Caco-2 (cell line): ENCODE measurements around the gene PML. TPM values are rescaled to one million over a fixed set of nuclear protein-coding genes. Genes with fewer than 3 reads are reported as not detected.

ENCODE experiments used
- BruUV-seq: library from RNA; stranded (reverse); fragments of 400-500 nt; replicated peaks from 2 replicates; lab custom pipeline; 2021; lab: Mats Ljungman, UMichigan
- CTCF ChIA-PET: fragments of 300-600 bp; sonication (Branson Sonifier 250); formaldehyde crosslinking; loops from one replicate; lab custom pipeline; 2022; ENCODE audit warnings: antibody characterized with exemption; lab: Charles Lee
- POLR2A ChIA-PET: fragments of 300-600 bp; sonication (Branson Sonifier 250); formaldehyde crosslinking; loops from one replicate; lab custom pipeline; 2022; ENCODE audit warnings: antibody characterized with exemption; lab: Charles Lee
- DNase-seq, 2 experiments: peaks; one replicate each; pipeline versions ENCODE4 v3.0.0 to v3.0.0-alpha.2; 2020 to 2022
- H3K27me3 ChIP-seq: replicated peaks from 2 replicates; pipeline ENCODE4 v1.6.0; 2011; ENCODE audit warnings: low read length; ENCODE audit not compliant: control insufficient read depth, insufficient read depth
- H3K36me3 ChIP-seq: 2 replicates; pipeline ENCODE4 v1.5.1; 2011; ENCODE audit warnings: low read length; ENCODE audit not compliant: control insufficient read depth, insufficient read depth
- H3K4me1 ChIP-seq: fragments of 250-450 bp; sonication (Bioruptor Pico); 2 replicates; pipeline ENCODE4 v1.5.1; 2020; ENCODE audit warnings: mild to moderate bottlenecking
- H3K4me3 ChIP-seq: 2 replicates; pipeline ENCODE4 v1.5.1; 2011; ENCODE audit warnings: low read depth, mild to moderate bottlenecking, control low read depth, low read length
- H3K9me3 ChIP-seq: fragments of 250-450 bp; sonication (Bioruptor Pico); 2 replicates; pipeline ENCODE4 v1.5.1; 2020; ENCODE audit warnings: mild to moderate bottlenecking, moderate library complexity
- H3K27ac Mint-ChIP-seq: one replicate; pipeline ENCODE4 v1.8.0; 2022; ENCODE audit warnings: mixed read lengths; ENCODE audit not compliant: unreplicated experiment
- H3K27me3 Mint-ChIP-seq: one replicate; pipeline ENCODE4 v1.8.0; 2022; ENCODE audit warnings: mixed read lengths; ENCODE audit not compliant: insufficient read depth, unreplicated experiment
- H3K36me3 Mint-ChIP-seq: one replicate; pipeline ENCODE4 v1.8.0; 2022; ENCODE audit warnings: mild to moderate bottlenecking, mixed read lengths; ENCODE audit not compliant: insufficient read depth, unreplicated experiment
- H3K4me1 Mint-ChIP-seq: one replicate; pipeline ENCODE4 v1.8.0; 2022; ENCODE audit warnings: low read depth, mixed read lengths; ENCODE audit not compliant: unreplicated experiment
- H3K4me3 Mint-ChIP-seq: one replicate; pipeline ENCODE4 v1.8.0; 2022; ENCODE audit warnings: mild to moderate bottlenecking, moderate library complexity, mixed read lengths; ENCODE audit not compliant: unreplicated experiment
- H3K9me3 Mint-ChIP-seq: one replicate; pipeline ENCODE4 v1.8.0; 2022; ENCODE audit warnings: mixed read lengths; ENCODE audit not compliant: unreplicated experiment
- intact Hi-C: fragments of 100-400 bp; cut with micrococcal nuclease; formaldehyde crosslinking; loops from one replicate; pipeline ENCODE4 v1.10.0; 2022; ENCODE audit not compliant: unreplicated experiment
- total RNA-seq: library from RNA; stranded (reverse); gene quantifications from 2 replicates; pipeline ENCODE4 v1.2.3, GENCODE V29; 2022
- TF ChIP-seq, protein P1 (sequence below), 2 experiments: fragments of 200-600 bp in 1 of 2; IDR thresholded peaks; 1 replicate in 1 of 2; 2 replicates in 1 of 2; pipeline versions ENCODE4 v1.5.1 to v1.8.0; 2011 to 2022; ENCODE audit warnings: antibody characterized with exemption in 1 of 2, control low read depth in 1 of 2, inconsistent platforms in 1 of 2, low read depth in 1 of 2, low read length in 1 of 2, mild to moderate bottlenecking in 1 of 2, moderate library complexity in 1 of 2; ENCODE audit not compliant: insufficient read depth in 1 of 2, severe bottlenecking in 1 of 2, unreplicated experiment in 1 of 2

The PML gene
- total RNA-seq, 1 experiment from 2014 or later = 18.7 TPM

DNA sequence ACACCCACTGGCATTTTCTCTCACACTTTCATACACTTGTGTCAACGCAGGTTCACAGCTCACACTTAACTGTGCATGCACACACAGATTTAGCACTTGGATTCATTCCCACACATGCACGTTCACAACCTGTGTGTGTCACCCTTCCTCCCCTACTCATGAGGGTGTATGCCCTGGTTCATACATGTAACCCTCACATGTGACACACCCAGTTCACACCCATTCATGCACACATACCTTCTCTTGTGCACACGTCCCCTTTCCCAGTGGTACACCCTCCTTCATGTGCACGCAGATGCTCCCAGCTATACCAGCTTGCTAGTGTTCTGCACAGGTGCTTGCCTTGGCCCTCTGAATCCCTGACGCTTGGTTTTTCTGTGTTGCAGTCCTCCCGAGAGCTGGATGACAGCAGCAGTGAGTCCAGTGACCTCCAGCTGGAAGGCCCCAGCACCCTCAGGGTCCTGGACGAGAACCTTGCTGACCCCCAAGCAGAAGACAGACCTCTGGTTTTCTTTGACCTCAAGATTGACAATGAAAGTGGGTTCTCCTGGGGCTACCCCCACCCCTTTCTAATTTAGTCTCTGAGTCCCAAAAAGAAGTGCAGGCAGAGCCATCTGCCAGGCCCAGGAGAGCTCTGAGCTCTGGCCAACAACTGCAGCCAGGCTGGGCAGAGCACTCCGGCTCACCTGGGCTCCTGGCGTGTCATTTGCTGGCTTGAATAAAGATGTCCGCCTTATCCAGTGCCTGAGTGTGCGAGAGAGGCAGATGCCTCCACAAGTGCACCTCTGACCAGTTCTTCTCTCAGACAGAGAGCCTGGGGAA, 48.3 kb downstream of the PML start:
- Histone ChIP-seq H3K4me1 (no peaks in the 10 kb centered on the region), H3K36me3 (no peaks in the 10 kb centered on the region), H3K27me3 (no peaks in the 10 kb centered on the region), H3K9me3 (no peaks in the 10 kb centered on the region), H3K4me3 (no peak overlapping the region)
- DNase-seq = no peak
- intact Hi-C loops = no loop called here
- CTCF ChIA-PET = interaction anchor here (0.6 kb wide), 1 partner anchor 70 kb away, joined by 3 read pairs; no protein-coding TSS in a partner anchor
- BruUV-seq = no TSS peak
- H3K9me3 Mint-ChIP-seq = no peaks in the 10 kb centered on the region
- no peaks in the 10 kb centered on the region for H3K4me1 Mint-ChIP-seq
- POLR2A ChIA-PET = no interaction called here
- H3K4me3 Mint-ChIP-seq = no peak overlapping the region
- TF ChIP-seq, protein P1, sequence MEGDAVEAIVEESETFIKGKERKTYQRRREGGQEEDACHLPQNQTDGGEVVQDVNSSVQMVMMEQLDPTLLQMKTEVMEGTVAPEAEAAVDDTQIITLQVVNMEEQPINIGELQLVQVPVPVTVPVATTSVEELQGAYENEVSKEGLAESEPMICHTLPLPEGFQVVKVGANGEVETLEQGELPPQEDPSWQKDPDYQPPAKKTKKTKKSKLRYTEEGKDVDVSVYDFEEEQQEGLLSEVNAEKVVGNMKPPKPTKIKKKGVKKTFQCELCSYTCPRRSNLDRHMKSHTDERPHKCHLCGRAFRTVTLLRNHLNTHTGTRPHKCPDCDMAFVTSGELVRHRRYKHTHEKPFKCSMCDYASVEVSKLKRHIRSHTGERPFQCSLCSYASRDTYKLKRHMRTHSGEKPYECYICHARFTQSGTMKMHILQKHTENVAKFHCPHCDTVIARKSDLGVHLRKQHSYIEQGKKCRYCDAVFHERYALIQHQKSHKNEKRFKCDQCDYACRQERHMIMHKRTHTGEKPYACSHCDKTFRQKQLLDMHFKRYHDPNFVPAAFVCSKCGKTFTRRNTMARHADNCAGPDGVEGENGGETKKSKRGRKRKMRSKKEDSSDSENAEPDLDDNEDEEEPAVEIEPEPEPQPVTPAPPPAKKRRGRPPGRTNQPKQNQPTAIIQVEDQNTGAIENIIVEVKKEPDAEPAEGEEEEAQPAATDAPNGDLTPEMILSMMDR (IDR thresholded peaks at IDR 0.05; ENCODE audit: insufficient read depth in 1 of 2, low read depth in 1 of 2, low read length in 1 of 2, severe bottlenecking in 1 of 2, unreplicated experiment in 1 of 2) = no peak
- H3K27ac Mint-ChIP-seq = no peak overlapping the region
- no peaks in the 10 kb centered on the region for H3K36me3 Mint-ChIP-seq
- H3K27me3 Mint-ChIP-seq = peaks cover 8% of the 10 kb centered on the region

DNA sequence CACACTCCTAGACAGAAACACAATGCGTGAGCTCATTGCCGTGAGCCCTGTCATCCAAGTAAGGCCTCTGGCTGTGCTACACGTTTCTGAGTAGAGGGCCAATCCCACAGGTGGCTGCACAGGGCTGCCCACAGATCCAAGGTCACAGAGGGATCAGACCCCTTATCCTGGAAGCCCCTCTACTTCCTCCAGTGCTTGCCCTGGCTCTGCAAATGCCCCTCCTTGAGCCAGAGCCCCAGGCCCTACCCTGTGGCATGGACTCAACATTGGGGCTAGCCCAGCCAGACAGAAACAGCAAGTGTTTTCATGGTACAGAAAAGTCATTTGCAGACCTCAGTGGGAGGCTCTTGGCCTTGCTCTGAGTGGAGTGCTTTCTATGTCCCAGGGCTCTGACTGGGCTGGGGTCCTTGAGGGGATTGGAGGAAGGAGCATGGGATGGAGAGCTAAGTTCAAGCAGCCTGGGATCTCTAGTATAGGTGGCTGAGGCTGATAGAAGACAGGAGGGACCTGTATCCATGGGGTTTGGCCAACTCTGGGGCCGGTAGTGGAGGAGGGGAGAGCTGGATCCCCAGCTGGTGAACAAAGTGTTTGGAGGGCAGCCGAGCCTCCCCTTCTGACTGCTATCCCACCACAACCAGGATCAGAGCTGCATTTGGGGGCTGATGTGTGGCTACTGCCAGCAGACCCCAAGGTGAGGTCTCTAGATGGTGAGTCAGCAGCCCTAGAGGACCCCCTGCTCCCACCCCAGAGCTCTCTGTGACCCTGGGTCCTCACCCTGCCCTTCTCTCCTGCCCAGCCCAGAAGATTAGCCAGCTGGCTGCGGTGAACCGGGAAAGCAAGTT, 49.1 kb downstream of the PML start:
- Mint-ChIP-seq H3K4me1 (no peaks in the 10 kb centered on the region), H3K27me3 (peaks cover 8% of the 10 kb centered on the region), H3K36me3 (no peaks in the 10 kb centered on the region), H3K27ac (no peak overlapping the region), H3K4me3 (no peak overlapping the region), H3K9me3 (no peaks in the 10 kb centered on the region)
- no TSS peak for BruUV-seq
- H3K4me1 ChIP-seq = no peaks in the 10 kb centered on the region
- TF ChIP-seq, protein P1 (IDR thresholded peaks at IDR 0.05; ENCODE audit: insufficient read depth in 1 of 2, low read depth in 1 of 2, low read length in 1 of 2, severe bottlenecking in 1 of 2, unreplicated experiment in 1 of 2) = no peak
- intact Hi-C loops = no loop called here
- DNase-seq = no peak
- no peak overlapping the region for H3K4me3 ChIP-seq
- POLR2A ChIA-PET = no interaction called here
- H3K9me3 ChIP-seq = no peaks in the 10 kb centered on the region
- no peaks in the 10 kb centered on the region for H3K36me3 ChIP-seq
- CTCF ChIA-PET = interaction anchor here (0.6 to 0.7 kb wide), 2 partner anchors 71 kb away, joined by 3 read pairs; no protein-coding TSS in a partner anchor
- H3K27me3 ChIP-seq = no peaks in the 10 kb centered on the region
